Subcutaneous adipose tissue (tissue), 4 donors: Measurements from ENCODE around the gene DYDC2. TPM values are rescaled to one million over a fixed set of nuclear protein-coding genes. Genes with fewer than 3 reads are reported as not detected.

Experiments
- total RNA-seq, 4 donors: library from RNA; depleted of rRNA; stranded (reverse); fragments of >200 nt; gene quantifications; one replicate each; pipeline ENCODE4 v1.1.0, GENCODE V29; 2016
- TF ChIP-seq, protein P1 (sequence below): fragments of 450-650 bp; IDR thresholded peaks from one replicate; pipeline ENCODE4 v1.5.1; 2016; ENCODE audit warnings: low read depth, mild to moderate bottlenecking, control low read depth, antibody characterized with exemption, moderate library complexity

The DYDC2 gene
- total RNA-seq, 4 donors from 2014 or later = not detected

DNA sequence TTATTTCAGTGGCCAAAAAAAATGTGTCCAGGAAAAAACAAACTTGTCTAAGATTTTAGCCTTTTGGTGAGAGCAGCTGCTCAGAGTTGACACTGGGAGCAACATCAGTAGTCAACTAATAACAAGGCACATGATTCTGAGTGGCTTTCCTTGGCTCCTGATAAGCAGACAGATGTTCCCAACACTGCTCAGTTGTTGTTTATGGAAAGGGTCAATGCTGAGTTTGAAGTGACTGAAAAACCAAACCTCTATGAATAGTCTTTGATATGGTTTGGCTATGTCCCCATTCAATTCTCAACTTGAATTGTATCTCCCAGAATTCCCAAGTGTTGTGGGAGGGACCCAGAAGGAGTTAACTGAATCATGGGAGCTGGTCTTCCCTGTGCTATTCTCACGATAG lies 12.3 kb upstream of the DYDC2 start:
- TF ChIP-seq, protein P1, sequence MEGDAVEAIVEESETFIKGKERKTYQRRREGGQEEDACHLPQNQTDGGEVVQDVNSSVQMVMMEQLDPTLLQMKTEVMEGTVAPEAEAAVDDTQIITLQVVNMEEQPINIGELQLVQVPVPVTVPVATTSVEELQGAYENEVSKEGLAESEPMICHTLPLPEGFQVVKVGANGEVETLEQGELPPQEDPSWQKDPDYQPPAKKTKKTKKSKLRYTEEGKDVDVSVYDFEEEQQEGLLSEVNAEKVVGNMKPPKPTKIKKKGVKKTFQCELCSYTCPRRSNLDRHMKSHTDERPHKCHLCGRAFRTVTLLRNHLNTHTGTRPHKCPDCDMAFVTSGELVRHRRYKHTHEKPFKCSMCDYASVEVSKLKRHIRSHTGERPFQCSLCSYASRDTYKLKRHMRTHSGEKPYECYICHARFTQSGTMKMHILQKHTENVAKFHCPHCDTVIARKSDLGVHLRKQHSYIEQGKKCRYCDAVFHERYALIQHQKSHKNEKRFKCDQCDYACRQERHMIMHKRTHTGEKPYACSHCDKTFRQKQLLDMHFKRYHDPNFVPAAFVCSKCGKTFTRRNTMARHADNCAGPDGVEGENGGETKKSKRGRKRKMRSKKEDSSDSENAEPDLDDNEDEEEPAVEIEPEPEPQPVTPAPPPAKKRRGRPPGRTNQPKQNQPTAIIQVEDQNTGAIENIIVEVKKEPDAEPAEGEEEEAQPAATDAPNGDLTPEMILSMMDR = no peak

DNA sequence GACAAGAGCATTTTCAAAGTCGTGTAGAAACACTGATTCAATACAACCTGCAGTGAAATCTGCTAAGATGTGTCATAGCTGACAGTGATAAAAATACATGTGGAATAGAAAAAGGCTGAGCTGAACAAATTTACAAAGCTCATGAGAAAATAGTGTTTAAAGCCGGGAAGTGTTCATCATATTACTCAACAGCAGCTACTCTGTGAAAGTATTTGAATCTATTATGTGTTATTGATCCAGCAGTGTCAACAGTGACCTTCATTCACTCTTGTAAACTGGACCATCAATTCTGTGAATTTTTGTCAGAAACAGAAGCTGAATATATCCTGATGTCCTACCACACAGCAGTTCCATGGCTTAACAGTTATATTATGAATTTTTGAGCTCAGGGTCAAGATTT lies 11.7 kb upstream of the DYDC2 start:
- TF ChIP-seq, protein P1 = no peak

DNA sequence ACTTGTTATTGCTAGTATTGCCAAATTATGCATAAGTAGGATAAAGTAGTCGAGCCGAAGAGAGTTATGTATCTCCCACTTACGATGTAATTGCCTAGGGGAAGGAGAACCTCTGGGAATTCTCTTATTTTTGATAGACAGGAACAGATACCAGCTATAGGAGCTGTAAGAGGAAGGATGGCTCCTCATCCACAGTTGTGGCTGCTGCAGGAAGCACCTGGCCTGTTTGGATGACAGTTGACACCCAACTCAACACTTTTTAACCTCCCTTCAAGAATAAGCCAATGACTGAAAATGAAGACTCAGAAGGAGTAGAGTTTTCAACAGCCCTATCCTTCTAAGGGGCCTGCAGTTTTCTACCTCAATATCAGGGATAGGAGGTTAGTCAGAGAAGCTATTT lies 6.3 kb upstream of the DYDC2 start:
- TF ChIP-seq, protein P1 = no peak

DNA sequence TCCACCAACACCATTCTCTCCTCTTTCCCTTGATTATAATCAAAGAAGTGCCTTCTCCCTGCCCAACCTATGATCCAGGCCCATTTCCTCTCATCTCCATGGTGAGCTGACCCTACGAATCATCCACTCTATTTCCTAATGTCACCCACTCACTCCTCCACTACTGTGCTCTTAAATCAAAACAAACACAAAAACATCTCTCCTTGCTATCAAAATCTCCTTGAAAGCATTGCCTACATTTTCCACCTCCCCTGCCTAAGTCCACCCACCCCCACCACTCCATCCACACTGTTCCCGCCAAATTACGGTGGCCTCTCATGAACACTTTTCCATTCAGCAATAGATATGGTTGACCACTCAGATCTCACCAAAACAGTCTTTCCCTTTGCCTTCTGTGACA lies 5.4 kb upstream of the DYDC2 start:
- TF ChIP-seq, protein P1 = no peak

DNA sequence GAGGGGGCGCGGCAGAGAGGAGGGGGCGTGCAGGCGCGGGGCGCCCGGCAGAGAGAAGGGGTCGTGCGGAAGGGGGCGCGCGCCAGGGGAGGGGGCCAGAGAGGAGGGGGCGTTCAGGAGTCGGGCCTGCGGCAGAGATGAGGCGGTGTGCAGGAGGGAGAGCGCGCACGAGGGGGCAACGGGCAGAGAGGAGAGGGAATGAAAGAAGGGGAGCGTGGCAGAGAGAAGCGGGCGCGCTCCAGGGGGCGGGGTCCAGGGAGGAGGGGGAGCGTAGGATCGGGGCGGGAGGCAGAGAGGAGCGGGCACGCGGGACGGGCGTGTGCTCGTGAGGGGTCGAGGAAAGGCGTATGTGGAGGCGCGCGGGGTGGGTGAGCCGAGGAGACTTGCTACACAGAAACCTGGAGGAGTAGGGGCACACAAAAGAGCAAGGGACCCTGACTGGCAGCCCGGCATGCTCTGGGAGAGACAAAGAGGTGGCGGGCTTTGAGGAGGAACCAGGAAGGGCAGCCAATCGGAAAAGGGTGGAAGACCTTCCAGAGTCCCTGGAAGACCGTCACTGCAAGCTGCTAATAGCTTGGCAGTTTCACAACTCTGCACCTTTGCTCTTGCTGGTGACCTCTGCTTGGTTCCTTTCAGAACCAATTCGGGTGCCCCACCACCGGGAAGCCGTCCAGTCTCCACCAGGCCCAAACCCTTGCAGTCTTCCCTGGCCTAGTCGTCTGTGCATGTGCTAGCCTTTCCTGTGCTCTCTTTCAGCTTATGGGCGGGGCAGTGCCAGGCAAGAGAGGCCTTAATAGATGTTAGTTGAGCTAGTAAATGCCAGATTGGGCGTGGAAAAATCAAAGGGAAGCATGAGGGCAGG lies 639 bp downstream of the DYDC2 start:
- TF ChIP-seq, protein P1 = no peak

DNA sequence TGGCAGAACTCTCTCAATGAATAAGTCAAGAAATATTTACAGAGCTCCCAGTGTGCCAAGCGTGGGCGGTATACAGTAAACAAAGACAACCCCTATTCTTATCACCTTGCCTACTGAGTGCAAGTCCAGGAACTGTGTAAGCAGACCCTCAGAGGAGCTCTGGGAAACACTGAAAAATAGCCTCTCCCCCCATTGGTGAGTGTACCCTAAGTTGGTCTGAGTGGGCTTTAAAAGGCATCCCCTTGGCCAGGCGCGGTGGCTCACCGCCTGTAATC lies 1.2 kb downstream of the DYDC2 start:
- TF ChIP-seq, protein P1 = no peak

DNA sequence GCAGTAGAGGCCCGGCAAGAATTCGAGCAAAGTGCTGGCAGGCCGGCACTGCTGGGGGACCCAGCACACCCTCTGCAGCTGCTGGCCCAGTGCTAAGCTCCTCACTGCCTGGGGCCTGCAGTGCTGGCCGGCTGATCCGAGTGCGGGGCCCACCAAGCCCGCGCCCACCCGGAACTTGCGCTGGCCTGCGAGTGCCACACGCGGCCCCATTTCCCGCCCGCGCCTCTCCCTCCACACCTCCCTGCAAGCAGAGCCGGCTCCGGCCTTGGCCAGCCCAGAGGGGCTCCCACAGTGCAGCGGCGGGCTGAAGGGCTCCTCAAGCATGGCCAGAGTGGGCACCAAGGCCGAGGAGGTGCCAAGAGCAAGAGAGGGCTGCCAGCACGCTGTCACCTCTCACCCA lies 3.1 kb downstream of the DYDC2 start:
- TF ChIP-seq, protein P1 = no peak
